Osteocyte (in vitro differentiated cells): ENCODE results near the gene AKAIN1. TPM values are rescaled to one million over a fixed set of nuclear protein-coding genes. Genes with fewer than 3 reads are reported as not detected.

Source experiments
- DNase-seq: peaks from one replicate; pipeline ENCODE4 v3.0.0; 2021; ENCODE audit warnings: mixed read lengths; ENCODE audit not compliant: unreplicated experiment; ENCODE audit errors: extremely low spot score
- H3K27ac Mint-ChIP-seq: one replicate; pipeline ENCODE4 v1.8.0; 2021; ENCODE audit warnings: mild to moderate bottlenecking, mixed read lengths; ENCODE audit not compliant: unreplicated experiment
- H3K27me3 Mint-ChIP-seq: one replicate; pipeline ENCODE4 v1.8.0; 2021; ENCODE audit warnings: mixed read lengths; ENCODE audit not compliant: unreplicated experiment
- H3K36me3 Mint-ChIP-seq: one replicate; pipeline ENCODE4 v1.8.0; 2021; ENCODE audit warnings: mixed read lengths; ENCODE audit not compliant: unreplicated experiment
- H3K4me1 Mint-ChIP-seq: one replicate; pipeline ENCODE4 v1.8.0; 2021; ENCODE audit warnings: mixed read lengths; ENCODE audit not compliant: unreplicated experiment
- H3K4me3 Mint-ChIP-seq: one replicate; pipeline ENCODE4 v1.8.0; 2021; ENCODE audit warnings: mild to moderate bottlenecking, moderate library complexity, mixed read lengths; ENCODE audit not compliant: unreplicated experiment
- H3K9me3 Mint-ChIP-seq: one replicate; pipeline ENCODE4 v1.8.0; 2021; ENCODE audit warnings: mixed read lengths; ENCODE audit not compliant: unreplicated experiment
- CTCF ChIP-seq: fragments of 200-600 bp; sonication (generic); IDR thresholded peaks from 2 replicates; pipeline ENCODE4 v1.5.0; 2021; ENCODE audit warnings: antibody characterized with exemption, mild to moderate bottlenecking, moderate library complexity
- total RNA-seq: library from RNA; stranded (reverse); gene quantifications from 2 replicates; pipeline ENCODE4 v1.2.1, GENCODE V29; 2021

The AKAIN1 gene
- total RNA-seq, 1 donor from 2014 or later = not detected

- no peaks in the 10 kb centered on the region for H3K4me1 Mint-ChIP-seq
- DNase-seq = no peak
- H3K9me3 Mint-ChIP-seq = no peaks in the 10 kb centered on the region
- H3K4me3 Mint-ChIP-seq = no peak overlapping the region
- H3K27me3 Mint-ChIP-seq = no peaks in the 10 kb centered on the region
- no peak overlapping the region for H3K27ac Mint-ChIP-seq
- H3K36me3 Mint-ChIP-seq = no peaks in the 10 kb centered on the region
- no peak for TF ChIP-seq CTCF
These were observed 34.9 kb downstream of the AKAIN1 start for GRCh38 chr18:5162111-5162510.

- no peaks in the 10 kb centered on the region for H3K4me1 Mint-ChIP-seq
- no peak for DNase-seq
- no peak overlapping the region for H3K27ac Mint-ChIP-seq
- H3K36me3 Mint-ChIP-seq = no peaks in the 10 kb centered on the region
- no peaks in the 10 kb centered on the region for H3K9me3 Mint-ChIP-seq
- no peak for TF ChIP-seq CTCF
- H3K4me3 Mint-ChIP-seq = no peak overlapping the region
- H3K27me3 Mint-ChIP-seq = no peaks in the 10 kb centered on the region
These were observed 38.0 kb downstream of the AKAIN1 start for GRCh38 chr18:5159080-5159479.

GRCh38 chr18:5158587-5158986 lies 38.5 kb downstream of the AKAIN1 start:
- Mint-ChIP-seq H3K4me1 (no peaks in the 10 kb centered on the region), H3K9me3 (no peaks in the 10 kb centered on the region), H3K27me3 (no peaks in the 10 kb centered on the region), H3K36me3 (no peaks in the 10 kb centered on the region), H3K4me3 (no peak overlapping the region), H3K27ac (no peak overlapping the region)
- no peak for DNase-seq
- TF ChIP-seq CTCF = no peak

GRCh38 chr18:5158172-5158571 lies 38.9 kb downstream of the AKAIN1 start:
- H3K27ac Mint-ChIP-seq = no peak overlapping the region
- TF ChIP-seq CTCF = no peak
- no peaks in the 10 kb centered on the region for H3K9me3 Mint-ChIP-seq
- no peaks in the 10 kb centered on the region for H3K36me3 Mint-ChIP-seq
- no peak for DNase-seq
- H3K27me3 Mint-ChIP-seq = no peaks in the 10 kb centered on the region
- H3K4me3 Mint-ChIP-seq = no peak overlapping the region
- H3K4me1 Mint-ChIP-seq = no peaks in the 10 kb centered on the region

- Mint-ChIP-seq H3K36me3 (no peaks in the 10 kb centered on the region), H3K4me1 (no peaks in the 10 kb centered on the region), H3K27me3 (no peaks in the 10 kb centered on the region), H3K9me3 (peaks cover under 1% of the 10 kb centered on the region), H3K27ac (no peak overlapping the region), H3K4me3 (no peak overlapping the region)
- TF ChIP-seq CTCF = no peak
- no peak for DNase-seq
These were observed 41.2 kb downstream of the AKAIN1 start for GRCh38 chr18:5155907-5156287.
